H54 (cell line): ENCODE results near the gene SSBP2.

Experiments
- DNase-seq: peaks from one replicate; pipeline ENCODE4 v3.0.0; 2011; ENCODE audit warnings: low spot score, mixed read lengths; ENCODE audit not compliant: insufficient read length
- FAIRE-seq: peaks from 3 replicates; lab custom pipeline; 2011; peaks lifted over from hg19 to GRCh38; lab: Jason Lieb, UNC
- POLR2A ChIP-seq: IDR thresholded peaks from 2 replicates; pipeline ENCODE4 v1.6.1; 2011; ENCODE audit warnings: low read depth, mild to moderate bottlenecking, low read length

Gene SSBP2

GRCh38 chr5:81405126-81405891 lies 345.6 kb downstream of the SSBP2 start:
- no peak for TF ChIP-seq POLR2A
- no peak for DNase-seq
- FAIRE-seq, result no peak

DNA sequence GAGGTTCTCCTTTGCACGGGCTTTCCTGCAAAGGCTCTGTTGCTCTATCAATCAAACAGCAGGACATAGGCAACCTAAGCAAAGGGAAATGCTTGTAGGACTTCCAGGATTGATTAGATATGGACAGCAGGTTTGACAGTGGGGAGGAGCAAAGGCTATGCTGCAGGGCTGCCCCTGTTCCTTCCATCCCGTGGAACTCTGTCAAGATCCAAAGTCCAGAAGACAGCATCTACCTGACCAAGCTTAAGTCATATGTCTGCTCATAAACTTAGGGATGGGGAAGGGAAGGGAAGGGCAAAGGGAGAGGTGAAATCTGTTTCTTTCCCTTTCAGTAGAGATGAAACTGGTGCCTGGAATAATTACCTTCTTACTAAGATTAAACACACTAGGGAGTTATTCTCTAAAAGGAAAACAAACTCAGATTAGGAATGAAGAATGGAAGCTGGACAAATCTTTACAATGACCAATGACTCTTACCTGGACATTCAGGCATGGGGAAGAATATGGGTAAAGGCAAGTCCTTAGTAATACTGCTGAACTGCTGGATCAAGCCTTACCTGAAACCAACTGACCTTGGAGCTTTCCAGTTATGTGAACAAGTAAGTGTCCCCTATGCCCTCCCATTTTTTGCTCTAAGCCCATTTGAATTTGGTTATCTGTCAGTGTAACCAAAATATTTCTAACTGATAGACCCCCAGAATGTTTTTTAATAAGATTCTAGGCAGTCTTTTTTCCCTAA lies 348.5 kb downstream of the SSBP2 start:
- no peak for FAIRE-seq
- DNase-seq, result no peak
- no peak for TF ChIP-seq POLR2A

DNA sequence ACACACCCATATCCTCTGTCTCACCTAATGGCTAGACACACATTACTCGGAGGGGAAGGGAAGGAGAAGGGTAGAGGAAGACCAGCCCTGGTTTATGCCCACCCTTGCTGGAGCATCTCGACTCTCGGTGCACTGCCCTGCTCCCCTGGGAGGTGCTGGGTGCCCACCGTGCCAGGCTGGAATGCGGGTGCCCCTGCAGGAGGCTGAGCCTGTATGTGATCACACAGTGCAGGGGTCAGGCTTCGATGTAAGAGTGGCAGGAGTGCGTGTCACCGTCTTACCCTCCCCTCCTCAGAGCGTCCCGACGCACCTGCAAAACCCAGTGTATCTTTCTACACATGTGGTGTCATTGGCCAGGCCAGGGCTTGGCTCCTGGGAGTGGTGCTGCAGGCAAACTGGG lies 349.6 kb downstream of the SSBP2 start:
- no peak for DNase-seq
- TF ChIP-seq POLR2A, result no peak
- no peak for FAIRE-seq

DNA sequence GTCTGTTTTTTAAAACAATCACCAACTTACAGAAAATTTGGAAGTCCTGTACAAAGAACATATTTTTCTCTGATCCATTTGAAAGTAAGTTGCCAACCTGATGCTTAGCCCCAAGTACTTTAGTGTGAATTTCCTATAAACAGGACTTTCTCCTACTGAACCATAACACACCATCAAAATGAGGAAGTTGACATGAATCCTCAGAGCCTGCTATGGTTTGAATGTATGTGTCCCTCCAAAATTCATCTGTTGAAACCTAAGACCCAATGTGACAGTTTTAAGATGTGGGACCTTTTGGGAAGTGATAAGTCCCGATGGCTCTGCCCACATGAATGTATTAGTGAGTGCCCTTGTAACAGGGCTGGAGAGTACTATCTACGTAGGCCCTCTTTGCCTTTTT lies 350.5 kb downstream of the SSBP2 start:
- DNase-seq, result no peak
- TF ChIP-seq POLR2A, result no peak
- no peak for FAIRE-seq

- no peak for TF ChIP-seq POLR2A
- DNase-seq (no peak), FAIRE-seq (no peak)
Measured at GRCh38 chr5:81398741-81399140, 352.2 kb downstream of the SSBP2 start.

- no peak for FAIRE-seq
- peak; percentile 18 for DNase-seq
- no peak for TF ChIP-seq POLR2A
Measured at GRCh38 chr5:81397176-81397575, 353.7 kb downstream of the SSBP2 start.

GRCh38 chr5:81395262-81395661 lies 355.6 kb downstream of the SSBP2 start:
- no peak for FAIRE-seq
- no peak for TF ChIP-seq POLR2A
- no peak for DNase-seq

DNA sequence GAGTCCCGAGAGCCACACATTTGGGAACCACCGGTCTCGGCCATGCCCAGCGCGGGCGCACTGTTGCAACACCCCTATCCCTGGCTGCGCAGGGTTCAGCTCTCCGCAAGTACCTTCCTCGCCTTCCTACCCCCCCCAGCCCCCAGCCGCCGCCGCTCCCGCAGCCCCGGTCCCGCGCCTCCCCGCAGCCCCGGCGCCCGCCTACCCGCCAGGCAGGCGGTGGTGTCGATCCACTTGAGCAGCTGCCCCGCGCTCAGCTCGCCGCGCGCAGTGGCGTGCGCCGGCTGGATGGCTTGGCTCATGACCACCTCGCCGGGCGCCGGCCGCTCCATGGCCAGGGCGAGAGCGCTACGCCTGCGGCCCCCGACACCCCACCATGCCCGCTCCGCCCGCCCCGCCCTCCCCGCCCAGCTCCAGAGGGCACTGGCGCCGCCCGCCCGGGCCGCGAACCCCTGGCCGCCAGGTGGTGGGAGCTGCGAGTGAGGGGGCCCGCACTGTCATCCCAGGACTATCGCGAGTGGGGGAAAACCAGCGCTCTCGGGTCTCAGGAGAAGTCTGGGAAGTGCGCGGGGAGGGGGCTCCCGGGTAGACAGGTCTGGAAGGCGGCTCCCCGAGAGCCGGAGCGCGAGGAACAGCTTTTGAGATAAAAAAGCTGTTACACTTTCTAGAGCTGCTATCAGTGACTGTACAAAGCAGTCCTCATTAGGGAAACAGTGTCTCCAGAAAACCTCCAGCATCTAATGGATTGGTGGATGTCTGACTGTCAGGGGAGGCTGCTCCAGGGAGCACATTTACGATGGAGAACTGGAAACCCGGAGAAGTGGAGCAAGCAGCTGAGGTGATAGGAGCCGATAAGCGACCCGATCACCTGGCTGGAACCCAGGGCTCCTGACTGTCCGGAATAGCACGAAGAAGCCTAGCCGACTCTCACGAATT lies 356.8 kb downstream of the SSBP2 start, which contains the start of gene ACOT12:
Gene ACOT12 (minus strand): TSS at position 352 of the 936 bp plus-strand sequence. CDS start 20 bp downstream, at position 332.
- FAIRE-seq (no peak), DNase-seq (no peak)
- TF ChIP-seq POLR2A, result no peak

GRCh38 chr5:81393430-81393782 lies 357.5 kb downstream of the SSBP2 start:
- DNase-seq, result no peak
- no peak for TF ChIP-seq POLR2A
- FAIRE-seq, result no peak

- no peak for DNase-seq
- no peak for TF ChIP-seq POLR2A
- no peak for FAIRE-seq
Measured at GRCh38 chr5:81389025-81389424, 361.9 kb downstream of the SSBP2 start.

DNA sequence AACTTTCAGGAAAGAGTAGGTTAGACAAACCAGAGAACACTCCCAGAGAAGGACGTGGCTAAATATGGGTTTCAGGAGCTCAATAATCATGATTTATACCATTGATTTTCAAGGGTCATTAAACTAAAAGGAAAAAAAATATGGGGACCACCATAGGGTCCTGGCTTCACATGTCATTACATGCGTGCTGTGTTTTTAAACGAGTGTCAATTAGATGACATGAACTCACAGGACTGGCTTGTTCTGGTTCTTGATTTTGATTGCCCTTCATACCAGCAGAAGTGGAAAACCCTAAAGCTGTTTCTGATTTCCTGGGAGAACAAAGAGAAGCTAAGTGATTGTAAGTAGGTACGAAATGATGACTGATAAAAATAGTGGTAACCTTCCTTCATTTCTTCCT lies 362.7 kb downstream of the SSBP2 start:
- FAIRE-seq (no peak), DNase-seq (no peak)
- no peak for TF ChIP-seq POLR2A

DNA sequence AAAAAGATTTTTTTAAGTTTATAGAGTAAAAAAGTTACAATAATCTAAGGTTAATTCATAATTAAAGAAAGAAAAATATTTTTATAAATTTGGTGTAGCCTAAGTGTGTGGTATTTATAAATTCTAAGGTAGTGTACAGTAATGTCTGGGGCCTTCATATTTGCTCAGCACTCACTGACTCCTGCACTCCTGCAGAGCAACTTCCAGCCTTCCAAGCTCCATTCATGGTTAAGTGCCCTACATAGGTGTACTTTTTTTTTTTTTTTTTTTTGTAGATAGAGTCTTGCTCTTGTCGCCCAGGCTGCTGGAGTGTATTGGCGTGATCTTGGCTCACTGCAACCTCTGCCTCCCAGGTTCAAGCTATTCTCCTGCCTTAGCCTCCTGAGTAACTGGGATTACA lies 367.0 kb downstream of the SSBP2 start:
- DNase-seq (no peak), FAIRE-seq (no peak)
- no peak for TF ChIP-seq POLR2A

DNA sequence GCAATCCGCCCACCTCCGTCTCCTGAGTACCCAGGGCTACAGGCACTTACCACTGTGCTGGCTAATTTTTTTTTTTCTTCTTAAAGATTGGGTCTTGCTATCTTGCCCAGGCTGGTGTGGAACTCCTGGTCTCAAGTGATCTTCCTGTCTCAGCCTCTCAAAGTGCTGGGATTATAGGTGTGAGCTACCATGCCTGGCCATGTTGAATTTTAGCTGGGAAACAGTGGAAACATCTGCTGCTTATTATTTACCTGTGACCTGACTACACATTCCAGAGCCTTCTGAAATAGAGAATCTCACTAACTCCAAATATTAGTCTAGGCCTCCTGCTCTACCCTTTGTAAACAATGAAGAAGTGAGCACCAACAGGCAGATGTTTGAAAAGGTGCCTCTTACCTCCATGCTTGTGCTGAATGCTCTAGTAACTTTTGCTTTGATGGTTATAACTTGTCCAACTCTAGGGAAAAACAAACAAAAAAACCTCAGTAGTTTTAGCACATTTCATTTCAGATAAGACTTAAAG lies 379.5 kb downstream of the SSBP2 start:
- no peak for TF ChIP-seq POLR2A
- FAIRE-seq (no peak), DNase-seq (no peak)
